Stimulated activated CD8-positive, alpha-beta memory T cell treated with anti-CD3 and anti-CD28 coated beads, Interleukin-2, amount 100 ng/mL, for 48 hours (primary cell): ENCODE data around the gene PLA2G4D.
"Not testable (repeated sequence)": the region's sequence is repeated elsewhere in the genome, so short reads cannot be mapped to it uniquely, and the experiment has no call there.

ENCODE experiments used
- DNase-seq, 2 donors: peaks; one replicate each; pipeline ENCODE4 v3.0.0-alpha.2; 2020; ENCODE audit warnings: low read depth in 2 of 2

Gene PLA2G4D

DNA sequence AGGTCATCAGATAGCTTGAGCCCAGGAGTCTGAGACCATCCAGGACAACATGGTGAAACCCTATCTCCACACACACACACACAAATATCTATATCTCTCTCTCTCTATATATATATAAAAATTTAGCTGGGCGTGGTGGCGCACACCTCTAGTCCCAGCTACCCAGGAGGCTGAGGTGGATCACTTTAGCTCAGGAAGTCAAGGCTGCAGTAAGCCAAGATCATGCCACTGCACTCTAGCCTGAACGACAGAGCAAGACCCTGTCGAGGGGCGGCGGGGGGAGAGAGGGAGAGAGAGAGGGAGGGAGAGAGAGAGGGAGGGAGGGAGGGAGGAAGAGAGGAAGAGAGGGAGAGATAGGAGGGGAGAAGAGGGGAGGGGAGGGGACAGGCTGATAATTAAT lies 34.1 kb upstream of the PLA2G4D start:
- no peak for DNase-seq

DNA sequence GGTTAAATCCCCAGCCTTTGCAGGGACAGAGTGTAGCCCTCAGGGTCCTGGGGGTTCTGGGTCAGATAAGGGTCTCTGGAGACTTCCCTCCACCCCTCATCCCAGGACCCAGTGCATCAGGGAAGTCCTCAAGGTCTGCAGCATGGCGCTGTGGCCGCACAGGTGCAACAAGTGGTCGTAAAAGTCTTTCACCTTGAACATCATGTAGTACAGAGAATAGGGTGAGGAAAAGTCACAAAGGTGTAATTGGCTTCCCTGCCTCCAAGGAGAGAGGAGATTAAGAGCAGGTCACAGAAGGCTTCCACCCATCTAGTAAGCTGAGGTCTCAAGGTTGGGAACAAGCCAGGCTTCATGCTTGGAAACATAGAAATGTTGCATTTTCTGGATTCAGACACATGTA lies 29.2 kb upstream of the PLA2G4D start:
- DNase-seq = no peak

DNA sequence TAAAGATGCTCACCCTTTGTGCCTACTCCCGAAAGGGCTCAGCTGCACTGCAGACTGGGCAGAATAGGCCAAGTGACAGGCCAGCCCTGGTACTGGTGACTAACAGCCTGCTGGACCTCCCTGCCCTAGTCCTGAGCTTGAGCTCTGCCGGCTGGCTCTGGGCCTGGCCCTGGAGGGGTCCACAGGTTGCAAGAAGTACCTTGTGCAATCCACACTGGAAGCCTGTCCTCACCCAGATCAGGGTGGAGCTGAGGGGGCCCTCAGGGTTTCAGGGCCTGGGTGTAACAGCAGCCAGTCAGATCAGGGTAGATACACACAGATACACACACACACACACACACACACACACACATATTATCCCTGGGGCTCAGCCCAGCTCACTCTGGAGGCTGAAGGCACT lies 27.3 kb upstream of the PLA2G4D start:
- no peak for DNase-seq

- DNase-seq = no peak
Measured at GRCh38 chr15:42121021-42121420, 26.7 kb upstream of the PLA2G4D start.

DNA sequence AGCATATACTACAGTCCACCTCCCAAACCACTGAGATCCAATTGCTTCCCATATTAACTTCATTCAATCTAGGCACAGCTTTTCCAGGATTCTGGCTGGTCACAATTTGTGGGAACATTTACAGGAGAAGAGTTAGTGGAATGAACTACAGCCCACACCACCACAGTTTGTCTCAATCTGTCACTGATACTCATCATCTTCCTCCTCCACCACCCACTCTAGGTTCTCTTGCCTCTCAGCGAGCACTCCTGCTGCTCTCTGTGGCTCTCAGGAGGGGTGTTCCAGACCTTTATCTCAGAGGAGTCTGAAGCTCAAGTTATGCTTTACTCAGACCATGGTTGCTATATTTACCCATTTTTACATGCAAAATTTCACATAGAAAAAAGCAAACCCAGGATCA lies 25.9 kb upstream of the PLA2G4D start:
- no peak for DNase-seq

GRCh38 chr15:42119446-42119760 lies 25.0 kb upstream of the PLA2G4D start:
- no peak for DNase-seq

- no peak for DNase-seq
Measured at GRCh38 chr15:42118650-42119445, 24.5 kb upstream of the PLA2G4D start.

DNA sequence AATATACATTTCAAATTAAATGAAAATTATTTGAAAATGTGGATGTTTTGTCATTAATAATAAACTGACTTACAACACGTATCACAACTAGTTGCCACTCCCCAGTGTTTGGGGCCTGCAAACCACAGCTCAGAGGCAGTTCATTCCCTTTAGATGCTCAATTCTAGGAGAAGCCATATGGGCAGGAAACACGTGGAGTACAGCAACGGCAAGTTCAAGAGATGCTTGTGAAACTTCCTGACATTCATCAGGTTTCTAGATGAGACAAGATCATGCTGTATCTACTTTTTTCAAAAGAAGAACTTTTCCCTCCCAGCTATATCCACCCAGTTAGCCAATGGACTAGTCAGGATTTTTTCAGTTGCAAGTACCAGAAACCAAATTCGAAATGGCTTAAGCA lies 17.6 kb upstream of the PLA2G4D start:
- no peak for DNase-seq

DNA sequence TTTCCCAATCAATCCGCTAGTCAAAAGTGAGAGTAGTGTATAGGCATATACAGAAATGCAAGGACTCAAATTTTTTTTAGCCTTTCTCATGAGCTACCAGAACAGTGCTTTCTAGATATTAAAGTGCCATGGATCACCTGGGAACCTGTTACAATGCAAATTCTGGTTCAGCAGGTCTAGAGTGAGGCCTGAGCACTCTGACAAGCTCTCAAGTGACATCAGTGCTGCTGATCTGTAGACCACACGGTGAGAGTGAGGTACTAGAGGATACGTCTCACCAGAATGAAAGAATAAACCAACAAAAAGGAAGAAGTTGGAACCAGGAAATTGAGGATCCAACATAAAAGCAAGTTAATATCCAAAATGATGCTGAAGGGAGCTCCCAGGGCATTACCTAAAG lies 16.0 kb upstream of the PLA2G4D start:
- DNase-seq = no peak

- no peak for DNase-seq
Measured at GRCh38 chr15:42108806-42109205, 14.4 kb upstream of the PLA2G4D start.

- no peak for DNase-seq
Measured at GRCh38 chr15:42108189-42108588, 13.8 kb upstream of the PLA2G4D start.

DNA sequence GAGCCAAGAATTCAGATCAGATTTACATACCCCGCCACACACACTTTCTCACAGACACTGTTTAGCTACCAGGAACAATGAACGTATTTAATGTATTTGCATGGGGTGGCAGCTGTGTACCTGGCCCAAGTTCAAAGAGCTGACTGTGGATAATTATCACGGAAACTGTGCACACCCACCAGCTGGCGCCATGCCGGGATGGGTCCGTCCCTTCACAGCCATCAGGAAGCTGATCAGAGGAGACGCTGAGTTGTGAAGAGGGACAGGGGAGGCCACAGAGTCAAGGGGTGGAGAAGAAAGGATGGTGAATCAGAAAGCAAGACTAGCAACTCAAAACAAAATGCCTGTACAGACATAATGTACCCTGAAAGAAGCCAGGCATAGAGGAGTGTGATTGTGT lies 13.1 kb upstream of the PLA2G4D start:
- DNase-seq = peak in 1 of 2 donors; percentile 17

- no peak for DNase-seq
Measured at GRCh38 chr15:42106288-42106687, 11.9 kb upstream of the PLA2G4D start.

- DNase-seq = no peak
Measured at GRCh38 chr15:42104095-42104891, 9.9 kb upstream of the PLA2G4D start.

GRCh38 chr15:42102646-42103235 lies 8.4 kb upstream of the PLA2G4D start:
- DNase-seq = no peak

DNA sequence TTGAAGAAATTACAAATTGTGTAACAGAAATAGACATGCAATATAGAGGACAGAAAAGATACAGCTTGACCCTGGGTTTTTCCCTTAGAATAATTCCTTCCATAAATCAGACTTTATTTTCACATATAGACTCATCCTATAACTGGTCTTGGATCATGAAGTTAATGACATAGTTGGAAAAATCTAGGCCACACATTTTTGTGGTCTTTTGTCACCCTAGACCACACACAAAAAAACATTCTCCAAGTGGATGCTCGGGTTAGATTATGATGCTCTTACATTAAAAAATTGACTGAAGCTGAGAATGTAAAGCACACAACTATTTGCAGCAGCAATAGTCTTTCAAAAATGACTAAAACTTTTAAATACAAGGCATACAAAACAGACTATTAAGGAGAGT lies 7.5 kb upstream of the PLA2G4D start:
- DNase-seq = no peak

DNA sequence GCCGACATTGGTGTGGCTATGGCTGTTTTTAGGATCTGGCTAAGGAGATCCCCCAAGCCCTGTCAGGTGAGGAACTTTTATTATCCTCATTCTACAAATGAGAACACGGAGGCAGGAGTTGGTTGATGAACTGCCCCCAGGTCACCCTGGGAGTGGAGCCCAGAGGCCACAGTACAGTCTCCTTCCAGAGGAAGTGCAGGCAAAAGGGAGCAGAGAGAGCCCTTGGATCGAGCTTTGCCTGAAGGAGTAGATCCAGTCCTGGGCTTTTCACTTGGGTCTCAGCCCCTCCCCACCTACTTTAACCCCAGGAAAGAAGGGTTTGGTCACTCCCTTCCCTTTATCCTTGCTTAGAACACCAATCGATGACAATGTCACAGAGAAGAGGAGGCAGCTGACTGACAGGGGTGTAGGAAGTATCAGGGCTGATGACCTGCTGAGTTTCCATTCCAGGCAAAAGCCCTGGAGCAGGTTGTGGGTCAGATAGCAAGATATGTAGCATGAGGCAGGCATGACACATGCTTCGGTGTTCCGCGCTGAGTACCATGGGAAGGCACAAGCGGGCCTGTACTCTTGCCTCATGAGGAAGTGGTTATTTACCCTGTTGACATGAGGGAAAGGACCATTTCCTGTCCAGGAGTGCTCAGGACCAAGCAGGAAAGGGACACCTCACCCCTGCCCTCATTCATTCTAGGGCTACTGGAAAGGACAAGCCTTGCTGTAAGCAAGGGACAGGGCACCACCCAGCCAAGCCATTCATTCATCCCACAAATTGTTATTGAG lies 5.8 kb upstream of the PLA2G4D start:
- no peak for DNase-seq

DNA sequence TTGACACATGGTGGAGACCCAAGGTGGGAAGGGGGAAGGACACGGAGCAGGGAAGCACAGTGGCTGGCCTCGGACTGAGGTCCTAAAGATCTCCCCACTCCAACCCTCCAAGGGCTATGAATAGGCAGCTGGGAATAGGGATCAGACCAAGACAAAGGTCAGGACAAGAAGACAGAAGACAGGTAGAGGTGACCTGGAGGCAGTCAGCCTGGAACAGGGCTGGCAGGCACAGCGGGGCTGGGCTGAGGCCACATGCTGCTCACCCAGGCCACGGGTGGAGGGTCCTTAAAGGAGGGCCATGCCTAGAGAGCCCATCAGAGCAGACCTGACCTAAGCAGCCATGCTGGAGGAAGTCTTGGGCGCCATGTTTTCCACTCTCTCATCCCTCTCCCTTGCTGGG lies 2.7 kb upstream of the PLA2G4D start:
- no peak for DNase-seq

DNA sequence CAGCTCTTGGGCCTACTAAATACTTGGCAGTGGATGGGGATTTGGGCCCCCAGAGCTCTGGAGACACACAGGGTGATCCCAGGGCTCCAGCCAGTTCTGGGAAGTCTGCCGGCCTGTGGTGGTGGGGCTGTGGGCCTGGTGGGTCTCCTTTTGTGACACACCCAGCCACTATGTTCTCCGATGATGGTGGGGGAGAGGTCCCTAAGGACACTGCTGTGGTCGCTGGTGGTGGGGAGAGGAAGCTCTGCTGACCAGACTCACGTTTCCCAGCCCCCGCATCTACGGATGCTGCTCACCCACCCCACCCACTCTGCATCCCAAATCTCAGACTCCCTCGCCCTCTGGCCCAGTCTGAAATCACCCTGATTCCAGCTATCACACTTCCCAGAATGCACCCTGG lies 396 bp downstream of the PLA2G4D start:
- no peak for DNase-seq

DNA sequence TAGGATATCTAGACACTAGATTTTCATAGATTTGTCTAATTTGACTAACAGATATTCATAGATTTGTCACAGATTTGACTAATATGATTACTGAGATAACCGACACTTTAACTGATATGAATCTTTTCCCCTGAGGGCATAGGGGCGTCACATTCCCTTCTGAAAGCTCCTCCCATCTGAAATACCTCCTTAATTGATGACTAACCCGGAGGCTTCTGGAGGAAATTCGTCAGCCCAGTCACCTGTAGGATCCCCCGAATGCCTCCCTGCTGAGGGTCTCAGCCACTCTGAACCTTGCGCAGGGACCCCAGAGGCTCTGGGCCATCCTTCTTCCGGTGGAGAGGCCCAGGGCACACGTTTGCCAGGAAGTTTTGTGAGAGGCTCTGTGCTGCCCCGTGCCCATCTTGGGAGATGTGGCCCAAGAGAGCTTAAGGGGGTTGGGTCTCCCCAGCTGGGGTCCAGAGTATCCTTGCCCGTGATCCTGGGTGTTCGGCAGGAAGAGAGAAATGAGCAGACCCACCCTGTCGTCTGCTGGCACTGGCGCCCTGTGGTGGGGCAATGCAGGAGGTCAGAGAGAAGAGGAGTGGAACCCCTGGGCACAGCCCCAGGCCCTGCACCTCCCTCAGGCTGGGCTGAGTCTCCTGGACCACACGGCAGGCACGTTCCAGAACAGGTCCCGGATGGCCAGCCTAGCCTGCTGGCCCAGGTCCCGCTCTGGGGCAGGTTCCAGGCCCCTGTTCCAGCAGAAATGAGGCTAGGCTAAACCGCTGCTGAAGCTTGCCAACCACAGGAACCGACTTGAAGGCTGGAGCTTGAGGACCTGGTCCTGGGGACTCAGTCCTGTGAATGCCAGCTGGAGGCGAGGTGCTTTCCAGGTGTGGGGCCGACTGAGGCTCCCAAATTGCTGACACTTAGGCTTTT lies 1.7 kb downstream of the PLA2G4D start:
- no peak for DNase-seq

DNA sequence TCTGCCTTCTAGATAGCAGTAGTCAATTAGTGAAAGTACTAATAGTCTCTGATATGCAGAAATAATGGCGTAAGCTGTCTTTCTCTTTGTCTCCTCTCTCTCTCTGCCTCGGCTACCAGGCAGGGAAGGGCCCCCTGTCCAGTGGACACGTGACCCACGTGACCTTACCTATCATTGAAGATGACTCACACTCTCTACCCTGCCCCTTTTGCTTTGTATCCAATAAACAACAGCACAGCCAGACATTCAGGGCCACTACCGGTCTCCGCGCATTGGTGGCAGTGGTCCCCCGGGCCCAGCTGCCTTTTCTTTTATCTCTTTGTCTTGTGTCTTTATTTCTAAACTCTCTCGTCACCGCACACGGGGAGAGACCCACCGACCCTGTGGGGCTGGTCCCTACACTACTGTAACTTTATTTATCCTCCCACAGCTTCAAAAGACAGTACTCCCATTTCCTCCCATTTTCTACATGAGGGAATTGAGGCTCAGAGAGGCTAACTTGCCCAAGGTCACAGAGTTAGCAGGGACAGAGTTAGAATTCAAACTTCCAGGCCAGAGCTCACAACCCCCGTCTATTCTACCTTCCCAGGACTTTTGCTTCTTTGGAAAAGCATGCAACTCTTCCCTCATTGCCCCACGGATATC lies 2.5 kb downstream of the PLA2G4D start:
- DNase-seq = not testable (repeated sequence)
